Measurements from ENCODE around the gene DENND6A.

Gene DENND6A

DNA sequence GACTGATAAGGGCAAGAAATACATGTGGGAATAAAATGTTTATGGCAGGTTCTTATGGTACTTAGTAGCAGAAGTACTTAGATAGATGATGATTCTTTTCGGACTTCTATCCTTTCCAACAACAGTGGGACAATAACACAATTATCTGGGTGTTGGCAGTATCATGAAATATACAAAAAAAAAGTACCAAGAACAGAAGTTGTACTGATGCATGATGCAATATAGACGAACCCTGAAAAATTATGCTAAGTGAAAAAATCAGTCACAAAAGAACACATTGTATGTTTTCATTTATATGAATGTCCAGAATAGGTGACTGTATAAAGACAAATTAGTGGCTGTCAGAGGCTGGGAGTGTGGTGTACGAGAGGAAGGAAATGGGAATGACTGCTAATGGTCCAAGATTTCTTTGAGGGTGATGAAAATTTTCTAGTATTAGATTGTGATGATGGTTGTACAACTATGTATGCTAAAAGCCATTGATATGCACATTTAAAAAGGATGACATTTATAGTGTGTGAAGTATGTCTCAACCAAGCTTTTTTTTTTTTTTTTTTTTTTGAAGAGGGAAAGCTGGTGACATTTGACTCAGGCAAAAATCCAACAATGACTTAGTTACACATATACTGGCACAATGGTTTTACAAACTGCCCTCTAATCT, 116.8 kb downstream of the DENND6A start:
- DNase-seq (ENCODE audit: low read depth in 2 of 2): no peak

All from activated CD4-positive, alpha-beta T cell treated with anti-CD3 and anti-CD28 coated beads for 24 hours (primary cell).